Common myeloid progenitor, CD34-positive (primary cell): ENCODE results near the gene FYCO1.

Source experiments
- CTCF ChIA-PET: fragments of 350-600 bp; sonication (Branson Sonifier 250); formaldehyde crosslinking; loops from one replicate; lab custom pipeline; 2021; ENCODE audit warnings: antibody characterized with exemption; lab: Charles Lee
- POLR2A ChIA-PET: fragments of 350-600 bp; sonication (Branson Sonifier 250); formaldehyde crosslinking; loops from one replicate; lab custom pipeline; 2021; ENCODE audit warnings: antibody characterized with exemption; lab: Charles Lee
- DNase-seq, 3 donors: peaks; one replicate each; pipeline versions ENCODE4 v3.0.0 to v3.0.0-alpha.2; 2013
- H3K27ac ChIP-seq, 2 experiments: 1 replicate in 1 of 2; 2 replicates in 1 of 2; pipeline ENCODE4 v1.7.0; 2013; ENCODE audit warnings: inconsistent platforms in 2 of 2, low read length in 2 of 2, mild to moderate bottlenecking in 2 of 2, low read depth in 1 of 2, moderate library complexity in 1 of 2; ENCODE audit not compliant: severe bottlenecking in 2 of 2, insufficient read depth in 1 of 2, poor library complexity in 1 of 2
- H3K27me3 ChIP-seq, 5 experiments: replicated peaks in 2 of 5; 1 replicate in 3 of 5; 2 replicates in 2 of 5; pipeline versions ENCODE4 v1.6.1 to v1.7.0; 2013; ENCODE audit warnings: low read length in 4 of 5, mild to moderate bottlenecking in 2 of 5, moderate library complexity in 2 of 5, inconsistent platforms in 1 of 5; ENCODE audit not compliant: insufficient read depth in 5 of 5, control insufficient read depth in 4 of 5
- H3K36me3 ChIP-seq, 4 experiments: 1 replicate in 2 of 4; 2 replicates in 2 of 4; pipeline versions ENCODE4 v1.6.1 to v1.7.0; 2013; ENCODE audit warnings: low read length in 3 of 4, control low read depth in 1 of 4, mild to moderate bottlenecking in 1 of 4; ENCODE audit not compliant: control insufficient read depth in 4 of 4, insufficient read depth in 4 of 4
- H3K4me1 ChIP-seq, 4 experiments: 1 replicate in 3 of 4; 2 replicates in 1 of 4; pipeline versions ENCODE4 v1.6.1 to v1.7.1; 2013; ENCODE audit warnings: low read length in 3 of 4, mild to moderate bottlenecking in 3 of 4, control low read depth in 1 of 4, inconsistent platforms in 1 of 4, moderate library complexity in 1 of 4; ENCODE audit not compliant: control insufficient read depth in 4 of 4, insufficient read depth in 4 of 4; ENCODE audit errors: control extremely low read depth in 1 of 4
- H3K4me3 ChIP-seq, 7 experiments: 1 replicate in 4 of 7; 2 replicates in 3 of 7; pipeline versions ENCODE4 v1.5.1 to v1.7.0; 2013; ENCODE audit warnings: mild to moderate bottlenecking in 7 of 7, low read length in 6 of 7, moderate library complexity in 6 of 7, inconsistent platforms in 2 of 7, low read depth in 2 of 7, control low read depth in 1 of 7; ENCODE audit not compliant: insufficient read depth in 4 of 7, control insufficient read depth in 1 of 7; ENCODE audit errors: extremely low read depth in 1 of 7
- H3K9me3 ChIP-seq, 5 experiments: 1 replicate in 4 of 5; 2 replicates in 1 of 5; pipeline versions ENCODE4 v1.6.1 to v1.7.1; 2013; ENCODE audit warnings: low read length in 4 of 5, mild to moderate bottlenecking in 2 of 5, inconsistent platforms in 1 of 5, low read depth in 1 of 5, moderate library complexity in 1 of 5; ENCODE audit not compliant: control insufficient read depth in 4 of 5, insufficient read depth in 2 of 5; ENCODE audit errors: control extremely low read depth in 1 of 5
- WGBS: methylation state at CpG from one replicate; pipeline ENCODE4 v1.1.5; 2013; ENCODE audit not compliant: insufficient coverage; 5-methylcytosine and 5-hydroxymethylcytosine counted together

The FYCO1 gene

DNA sequence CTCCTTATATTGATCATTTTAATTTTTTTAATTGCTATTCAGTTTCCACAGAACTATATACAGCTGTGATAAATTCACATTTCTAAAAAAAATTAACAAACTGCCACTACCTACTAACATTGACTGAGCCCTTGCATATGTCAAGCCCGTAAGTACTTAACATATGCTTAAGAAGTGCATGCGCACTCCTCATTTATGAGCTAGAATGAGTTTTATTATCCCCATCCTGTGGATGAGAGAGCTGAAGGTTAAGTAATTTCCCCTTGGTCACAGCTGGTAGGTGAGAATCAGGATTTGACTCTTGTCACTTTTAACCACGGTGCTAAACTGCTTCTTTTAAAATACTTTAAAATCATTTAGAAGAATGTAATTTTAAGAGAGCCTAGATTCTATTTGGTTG lies 26.5 kb downstream of the FYCO1 start:
- POLR2A ChIA-PET = no interaction called here

DNA sequence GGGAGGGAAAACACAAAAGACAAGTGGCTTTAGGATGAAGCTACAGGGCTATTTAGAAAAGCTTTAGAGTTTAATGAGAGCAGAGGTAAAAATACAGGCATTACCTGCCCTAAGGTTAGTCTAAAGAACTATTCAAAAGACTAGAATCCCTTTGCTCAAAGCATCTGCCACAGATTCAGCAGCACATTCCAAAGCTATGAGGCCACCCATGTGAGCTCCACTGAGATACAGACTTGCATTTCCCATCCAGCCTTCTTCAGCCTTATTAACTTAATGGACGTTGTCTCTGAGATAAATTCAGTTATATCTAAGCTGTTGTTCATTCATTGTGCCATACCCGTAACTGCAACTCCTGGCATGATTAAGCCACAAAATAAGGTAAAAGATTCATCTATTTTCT lies 26.9 kb downstream of the FYCO1 start:
- peaks cover 0 to 18% (median 12%) of the 10 kb centered on the region in 4 experiments for H3K4me1 ChIP-seq
- H3K27me3 ChIP-seq = no peaks in the 10 kb centered on the region
- POLR2A ChIA-PET = no interaction called here

More for the DNA sequence above, 26.5 kb downstream of the FYCO1 start:
- no peak overlapping the region for H3K4me3 ChIP-seq
- no peak for DNase-seq
- H3K27ac ChIP-seq = no peak overlapping the region
- H3K36me3 ChIP-seq = peaks cover 24 to 74% (median 60%) of the 10 kb centered on the region in 4 experiments
- H3K9me3 ChIP-seq = no peaks in the 10 kb centered on the region
- 100% methylated on average over 1 of the region's 3 CpGs for WGBS
- peaks cover 0 to 20% (median 12%) of the 10 kb centered on the region in 4 experiments for H3K4me1 ChIP-seq
- no peaks in the 10 kb centered on the region for H3K27me3 ChIP-seq
- CTCF ChIA-PET = interaction anchor here (0.6 to 6.6 kb wide), 9 partner anchors 12 to 115 kb away, joined by 3 to 28 read pairs (median 4); no protein-coding TSS in a partner anchor

DNA sequence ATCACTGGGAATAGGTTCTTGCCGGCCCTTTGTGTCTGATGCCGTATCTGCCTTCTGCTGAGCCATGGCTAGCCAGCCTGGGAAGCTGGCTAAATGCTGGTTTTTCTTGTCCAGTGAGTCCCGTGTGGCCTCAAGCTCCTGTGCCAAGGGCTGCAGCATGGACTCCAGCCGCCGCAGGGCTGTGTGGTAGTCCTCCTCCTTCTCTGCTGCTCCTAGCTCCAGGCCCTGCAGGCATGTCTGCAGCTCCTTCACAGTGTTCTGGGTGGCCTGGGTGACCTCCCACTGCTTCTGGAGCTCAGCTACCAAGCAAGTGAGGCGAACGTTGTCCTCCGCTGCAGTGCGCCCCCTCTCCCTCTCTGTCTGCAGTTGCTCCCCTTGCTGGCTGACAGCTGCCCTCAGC lies 27.5 kb downstream of the FYCO1 start:
- DNase-seq = no peak
- 98% methylated on average over 9 of the region's 9 CpGs for WGBS
- no peak overlapping the region for H3K27ac ChIP-seq
- H3K4me1 ChIP-seq = peaks cover 0 to 14% (median 11%) of the 10 kb centered on the region in 4 experiments
- no peaks in the 10 kb centered on the region for H3K9me3 ChIP-seq
- H3K27me3 ChIP-seq = no peaks in the 10 kb centered on the region
- H3K4me3 ChIP-seq = no peak overlapping the region
- ChIA-PET CTCF (interaction anchor here (1.0 to 6.6 kb wide), 8 partner anchors 9 to 111 kb away, joined by 3 to 28 read pairs (median 6); no protein-coding TSS in a partner anchor), POLR2A (interaction anchor here (0.6 kb wide), 1 partner anchor 12 kb away, joined by 3 read pairs; no protein-coding TSS in a partner anchor)
- H3K36me3 ChIP-seq = peaks cover 24 to 83% (median 68%) of the 10 kb centered on the region in 4 experiments

More for the DNA sequence above, 26.9 kb downstream of the FYCO1 start:
- WGBS = 100% methylated on average over 1 of the region's 2 CpGs
- DNase-seq = no peak
- Histone ChIP-seq H3K36me3 (peaks cover 24 to 77% (median 63%) of the 10 kb centered on the region in 4 experiments), H3K9me3 (no peaks in the 10 kb centered on the region), H3K4me3 (no peak overlapping the region), H3K27ac (no peak overlapping the region)
- CTCF ChIA-PET = interaction anchor here (0.6 to 6.6 kb wide), 11 partner anchors 8 to 116 kb away, joined by 3 to 28 read pairs (median 4); no protein-coding TSS in a partner anchor

DNA sequence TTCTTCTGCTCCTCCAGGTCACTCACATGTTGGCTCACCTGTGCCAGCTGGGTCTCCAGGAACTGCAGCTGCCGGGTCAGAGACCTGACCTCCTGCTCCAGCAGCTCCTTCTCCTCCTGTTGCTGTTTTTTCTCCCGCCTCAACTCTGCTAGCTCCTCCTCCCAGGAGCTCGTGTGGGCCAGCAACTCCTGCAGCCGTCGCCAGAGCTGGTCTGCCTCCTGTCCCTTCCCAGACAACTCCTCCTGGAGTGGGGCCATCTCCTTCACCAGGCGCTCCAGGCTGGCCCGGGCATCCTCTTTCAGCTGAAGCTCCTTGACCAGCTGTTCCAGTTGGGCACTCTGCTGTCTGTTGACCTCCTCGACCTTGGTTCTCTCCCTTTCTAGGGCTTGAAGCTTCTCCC lies 27.9 kb downstream of the FYCO1 start:
- Histone ChIP-seq H3K9me3 (no peaks in the 10 kb centered on the region), H3K27ac (no peak overlapping the region), H3K27me3 (no peaks in the 10 kb centered on the region), H3K36me3 (peaks cover 23 to 87% (median 72%) of the 10 kb centered on the region in 4 experiments), H3K4me1 (peaks cover 0 to 10% (median 7%) of the 10 kb centered on the region in 4 experiments), H3K4me3 (no peak overlapping the region)
- no peak for DNase-seq
- POLR2A ChIA-PET = interaction anchor here (0.6 kb wide), 1 partner anchor 12 kb away, joined by 3 read pairs; no protein-coding TSS in a partner anchor
- WGBS = 95% methylated on average over 8 of the region's 8 CpGs
- CTCF ChIA-PET = interaction anchor here (1.0 to 6.6 kb wide), 7 partner anchors 9 to 111 kb away, joined by 3 to 28 read pairs (median 7); no protein-coding TSS in a partner anchor

DNA sequence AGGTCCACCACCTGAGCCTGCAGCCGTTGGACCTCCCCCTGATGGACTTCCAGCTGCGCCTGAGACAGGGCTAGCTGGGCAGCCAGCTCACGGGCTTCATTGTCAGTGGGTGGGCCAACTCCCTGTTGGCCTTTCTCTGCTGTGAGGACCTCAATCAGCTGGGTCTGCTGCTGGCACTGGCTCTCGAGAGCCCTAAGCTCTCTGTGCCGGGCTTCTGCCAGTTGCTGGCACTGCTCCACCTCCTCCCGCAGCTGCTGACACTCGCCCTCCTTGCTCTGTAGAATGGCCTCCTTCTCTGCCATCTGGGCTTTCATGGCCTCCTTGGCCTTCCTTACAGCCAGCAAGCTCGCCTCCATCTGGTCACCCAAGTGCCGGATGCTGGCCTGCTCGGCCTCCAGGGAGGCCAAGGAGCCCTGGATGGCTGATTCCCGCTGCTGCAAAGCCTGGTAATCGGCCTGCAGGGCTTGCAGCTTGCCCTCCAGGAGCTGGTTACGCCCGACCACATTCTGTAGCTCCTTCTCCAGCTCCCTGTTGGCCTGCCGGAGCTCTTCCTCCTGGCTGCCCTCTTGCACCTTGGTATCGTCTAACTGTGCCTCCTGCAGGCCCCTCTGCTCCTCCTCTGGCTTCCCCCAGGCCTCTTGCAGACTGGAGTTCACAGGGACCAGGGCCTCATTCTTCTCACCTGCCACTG lies 28.5 kb downstream of the FYCO1 start:
- H3K4me1 ChIP-seq = peaks cover 0 to 4% (median 1%) of the 10 kb centered on the region in 4 experiments
- CTCF ChIA-PET = interaction anchor here (0.9 to 6.6 kb wide), 10 partner anchors 9 to 112 kb away, joined by 3 to 28 read pairs (median 3); no protein-coding TSS in a partner anchor
- no peak overlapping the region for H3K4me3 ChIP-seq

DNA sequence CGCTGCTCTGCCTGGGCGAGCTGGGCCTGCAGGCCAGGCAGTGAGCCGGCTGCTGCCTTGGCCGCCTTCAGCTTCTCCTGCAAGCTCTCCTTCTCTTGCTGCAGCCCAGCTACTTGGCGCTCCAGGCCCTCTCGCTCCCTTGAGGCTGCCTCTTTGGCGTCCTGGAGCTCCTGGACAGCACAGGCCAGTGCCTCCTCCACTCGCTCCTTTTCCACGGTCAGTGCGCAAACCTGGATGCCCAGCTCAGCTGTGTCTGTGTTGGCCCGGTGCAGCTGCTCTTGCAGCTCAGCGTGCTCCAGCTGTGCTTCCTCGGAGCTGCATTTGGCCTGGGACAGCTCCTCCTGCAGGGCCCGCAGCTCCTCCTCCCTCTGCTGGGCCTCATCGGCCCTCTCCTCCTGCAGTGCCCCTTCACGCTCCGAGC lies 29.2 kb downstream of the FYCO1 start:
- CTCF ChIA-PET = interaction anchor here (0.9 to 6.6 kb wide), 9 partner anchors 9 to 111 kb away, joined by 3 to 28 read pairs (median 3); no protein-coding TSS in a partner anchor
- POLR2A ChIA-PET = interaction anchor here (0.6 kb wide), 1 partner anchor 10 kb away, joined by 3 read pairs; no protein-coding TSS in a partner anchor
- Histone ChIP-seq H3K36me3 (peaks cover 23 to 98% (median 84%) of the 10 kb centered on the region in 4 experiments), H3K9me3 (no peaks in the 10 kb centered on the region), H3K27me3 (no peaks in the 10 kb centered on the region), H3K4me3 (no peak overlapping the region), H3K27ac (no peak overlapping the region), H3K4me1 (no peaks in the 10 kb centered on the region)
- DNase-seq = no peak
- 97% methylated on average over 17 of the region's 17 CpGs for WGBS

More for the DNA sequence above, 28.5 kb downstream of the FYCO1 start:
- Histone ChIP-seq H3K27ac (no peak overlapping the region), H3K9me3 (no peaks in the 10 kb centered on the region), H3K36me3 (peaks cover 21 to 93% (median 77%) of the 10 kb centered on the region in 4 experiments), H3K27me3 (no peaks in the 10 kb centered on the region)
- WGBS = 99% methylated on average over 16 of the region's 16 CpGs
- POLR2A ChIA-PET = no interaction called here
- no peak for DNase-seq
